HG03039 (cell line): ENCODE results near the gene ZNF189.

Source experiments
- ATAC-seq: cut with Tn5 transposase; IDR thresholded peaks from one replicate; pipeline ENCODE4 v1.9.1; 2021; ENCODE audit warnings: mild to moderate bottlenecking, moderate library complexity; ENCODE audit not compliant: unreplicated experiment

The ZNF189 gene

GRCh38 chr9:101417977-101418376, 19.3 kb downstream of the ZNF189 start:
- ATAC-seq: no peak

GRCh38 chr9:101418518-101419430, 20.1 kb downstream of the ZNF189 start:
- no peak for ATAC-seq

GRCh38 chr9:101419863-101420262, 21.2 kb downstream of the ZNF189 start:
- ATAC-seq: no peak

GRCh38 chr9:101421653-101422065, 23.0 kb downstream of the ZNF189 start:
- ATAC-seq: no peak

GRCh38 chr9:101427358-101427757, 28.7 kb downstream of the ZNF189 start:
- no peak for ATAC-seq

- no peak for ATAC-seq
Measured at GRCh38 chr9:101427957-101428655, 29.5 kb downstream of the ZNF189 start.

GRCh38 chr9:101428909-101429308, 30.3 kb downstream of the ZNF189 start:
- no peak for ATAC-seq

- no peak for ATAC-seq
Measured at GRCh38 chr9:101429736-101430135, 31.1 kb downstream of the ZNF189 start.

GRCh38 chr9:101432171-101432570, 33.5 kb downstream of the ZNF189 start:
- ATAC-seq: no peak

GRCh38 chr9:101432740-101433139, 34.1 kb downstream of the ZNF189 start:
- ATAC-seq: no peak

- ATAC-seq: no peak
Measured at GRCh38 chr9:101433229-101433628, 34.6 kb downstream of the ZNF189 start.

GRCh38 chr9:101434998-101435397, 36.3 kb downstream of the ZNF189 start:
- no peak for ATAC-seq

- no peak for ATAC-seq
Measured at GRCh38 chr9:101435601-101436079, 37.0 kb downstream of the ZNF189 start, which contains the start of gene ALDOB. ALDOB (minus strand) TSS chr9:101435774; CDS start chr9:101430887, 4,887 bp downstream.

- ATAC-seq: no peak
Measured at GRCh38 chr9:101437806-101438232, 39.2 kb downstream of the ZNF189 start.

GRCh38 chr9:101438523-101438922, 39.9 kb downstream of the ZNF189 start:
- ATAC-seq: no peak

- no peak for ATAC-seq
Measured at GRCh38 chr9:101440714-101441230, 42.1 kb downstream of the ZNF189 start.

- ATAC-seq: no peak
Measured at GRCh38 chr9:101442318-101442717, 43.7 kb downstream of the ZNF189 start.

GRCh38 chr9:101442736-101443135, 44.1 kb downstream of the ZNF189 start:
- ATAC-seq: no peak

GRCh38 chr9:101443364-101443771, 44.7 kb downstream of the ZNF189 start:
- no peak for ATAC-seq

GRCh38 chr9:101445353-101446029, 46.8 kb downstream of the ZNF189 start:
- ATAC-seq: no peak

- no peak for ATAC-seq
Measured at GRCh38 chr9:101446732-101447131, 48.1 kb downstream of the ZNF189 start.
